Stimulated activated CD4-positive, alpha-beta T cell treated with anti-CD3 and anti-CD28 coated beads, Interleukin-1b, Interleukin-23, amount 100 ng/mL, for 24 hours (primary cell): Measurements from ENCODE around the gene NT5C1B.

Source experiments
- DNase-seq, 4 experiments: peaks; one replicate each; pipeline ENCODE4 v3.0.0-alpha.2; 2020; ENCODE audit warnings: low read depth in 4 of 4, low spot score in 1 of 4

NT5C1B gene

GRCh38 chr2:18551623-18552022 is 37.7 kb downstream of the NT5C1B start:
- DNase-seq, result no peak

- DNase-seq, result no peak
Measured at GRCh38 chr2:18551169-18551568, 38.2 kb downstream of the NT5C1B start.

GRCh38 chr2:18550433-18550832 is 38.9 kb downstream of the NT5C1B start:
- no peak for DNase-seq

GRCh38 chr2:18549083-18549482 is 40.3 kb downstream of the NT5C1B start:
- DNase-seq, result no peak

GRCh38 chr2:18548621-18549020 is 40.7 kb downstream of the NT5C1B start:
- no peak for DNase-seq

GRCh38 chr2:18546567-18546966 is 42.8 kb downstream of the NT5C1B start:
- DNase-seq, result no peak

GRCh38 chr2:18545384-18545783 is 44.0 kb downstream of the NT5C1B start:
- no peak for DNase-seq

GRCh38 chr2:18544171-18544570 is 45.2 kb downstream of the NT5C1B start:
- no peak for DNase-seq

GRCh38 chr2:18540872-18541271 is 48.5 kb downstream of the NT5C1B start:
- DNase-seq, result no peak

- no peak for DNase-seq
Measured at GRCh38 chr2:18536697-18537096, 52.7 kb downstream of the NT5C1B start.

- DNase-seq, result no peak
Measured at GRCh38 chr2:18536100-18536499, 53.3 kb downstream of the NT5C1B start.

- no peak for DNase-seq
Measured at GRCh38 chr2:18531194-18531593, 58.2 kb downstream of the NT5C1B start.

- no peak for DNase-seq
Measured at GRCh38 chr2:18527822-18528221, 61.5 kb downstream of the NT5C1B start.

GRCh38 chr2:18527326-18527725 is 62.0 kb downstream of the NT5C1B start:
- DNase-seq, result no peak

- no peak for DNase-seq
Measured at GRCh38 chr2:18526429-18526828, 62.9 kb downstream of the NT5C1B start.

- DNase-seq, result no peak
Measured at GRCh38 chr2:18525852-18526251, 63.5 kb downstream of the NT5C1B start.

- no peak for DNase-seq
Measured at GRCh38 chr2:18525236-18525635, 64.1 kb downstream of the NT5C1B start.

GRCh38 chr2:18522484-18523146 is 66.8 kb downstream of the NT5C1B start:
- DNase-seq, result no peak

- peak; percentile 50 to 59 (median 54) for DNase-seq
Measured at GRCh38 chr2:18520451-18521425, 68.6 kb downstream of the NT5C1B start.

GRCh38 chr2:18519914-18520450 is 69.4 kb downstream of the NT5C1B start:
- DNase-seq, result no peak

GRCh38 chr2:18518116-18519111 is 71.0 kb downstream of the NT5C1B start:
- DNase-seq, result no peak
